PC-9 (cell line): ENCODE measurements around the gene AFG1L.

ENCODE experiments used
- CTCF ChIP-seq: fragments of 200-600 bp; sonication (generic); conservative IDR thresholded peaks from 2 replicates; pipeline ENCODE4 v1.6.1; 2017; ENCODE audit warnings: mixed run types, antibody characterized with exemption, mild to moderate bottlenecking, moderate library complexity
- EZH2 ChIP-seq: fragments of 200-600 bp; sonication (generic); IDR thresholded peaks from 2 replicates; pipeline ENCODE4 v1.8.0; 2017; ENCODE audit warnings: antibody characterized with exemption, low read depth

- TF ChIP-seq CTCF (no peak), EZH2 (no peak)
Observed at GRCh38 chr6:108294297-108294726, 542 bp upstream of the AFG1L start.
